ENCODE measurements around the gene GPM6B.

Gene GPM6B

GRCh38 chrX:13747836-13748235 is 69.1 kb downstream of the GPM6B start:
- no peak for DNase-seq (ENCODE audit: low spot score)

GRCh38 chrX:13742397-13743176 is 74.3 kb downstream of the GPM6B start:
- in situ Hi-C loops (cut with MboI; ENCODE audit: low sequenced_read_pairs, unreplicated experiment): loop anchor here (10.0 kb wide), 1 partner anchor 282 kb away; the partner anchor contains the start of gene GEMIN8
- TF ChIP-seq CTCF (IDR thresholded peaks at IDR 0.05; ENCODE audit: borderline replicate concordance, control extremely low read depth, extremely low read depth, insufficient read depth, missing control alignments): no peak

More at GRCh38 chrX:13747836-13748235, 69.1 kb downstream of the GPM6B start:
- no peak for TF ChIP-seq CTCF (IDR thresholded peaks at IDR 0.05; ENCODE audit: borderline replicate concordance, control extremely low read depth, extremely low read depth, insufficient read depth, missing control alignments)
- in situ Hi-C loops (cut with MboI; ENCODE audit: low sequenced_read_pairs, unreplicated experiment): loop anchor here (5.0 to 10.0 kb wide), 2 partner anchors 91 to 277 kb away; partner anchors contain the start of gene GEMIN8

GRCh38 chrX:13741695-13742094 is 75.2 kb downstream of the GPM6B start:
- no peak for DNase-seq (ENCODE audit: low spot score)
- no peak for TF ChIP-seq CTCF (IDR thresholded peaks at IDR 0.05; ENCODE audit: borderline replicate concordance, control extremely low read depth, extremely low read depth, insufficient read depth, missing control alignments)
- in situ Hi-C loops (cut with MboI; ENCODE audit: low sequenced_read_pairs, unreplicated experiment): loop anchor here (10.0 kb wide), 1 partner anchor 283 kb away; the partner anchor contains the start of gene GEMIN8

More at GRCh38 chrX:13742397-13743176, 74.3 kb downstream of the GPM6B start:
- DNase-seq (ENCODE audit: low spot score): peak; percentile 61

GRCh38 chrX:13734278-13735172 is 82.4 kb downstream of the GPM6B start, which contains the start of the genes OFD1 and TRAPPC2:
Gene OFD1, plus strand, starts transcription at chrX:13734748. Its CDS starts 324 bp downstream, at chrX:13735072.
Gene TRAPPC2, minus strand, starts transcription at chrX:13734620. Its CDS starts 14,657 bp downstream, at chrX:13719963.
- DNase-seq (ENCODE audit: low spot score): peak; percentile 93
- in situ Hi-C loops (cut with MboI; ENCODE audit: low sequenced_read_pairs, unreplicated experiment): no loop called here

GRCh38 chrX:13733506-13733905 is 83.4 kb downstream of the GPM6B start:
- no peak for TF ChIP-seq CTCF (IDR thresholded peaks at IDR 0.05; ENCODE audit: borderline replicate concordance, control extremely low read depth, extremely low read depth, insufficient read depth, missing control alignments)
- no peak for DNase-seq (ENCODE audit: low spot score)
- in situ Hi-C loops (cut with MboI; ENCODE audit: low sequenced_read_pairs, unreplicated experiment): no loop called here

More at GRCh38 chrX:13734278-13735172, 82.4 kb downstream of the GPM6B start, which contains the start of the genes OFD1 and TRAPPC2:
- no peak for TF ChIP-seq CTCF (IDR thresholded peaks at IDR 0.05; ENCODE audit: borderline replicate concordance, control extremely low read depth, extremely low read depth, insufficient read depth, missing control alignments)
